ENCODE data around the gene FHIT.

FHIT gene

GRCh38 chr3:60580809-60581208 is 670.4 kb downstream of the FHIT start:
- H3K56ac ChIP-seq (ENCODE audit: low read length), result no peak overlapping the region
- no peaks in the 10 kb centered on the region for H3K79me2 ChIP-seq (ENCODE audit: control insufficient read depth, insufficient read depth, low read length)
- H3K4me3 ChIP-seq (ENCODE audit: low read length), result no peak overlapping the region
- H3K18ac ChIP-seq (ENCODE audit: low read length), result no peak overlapping the region
- no peak for DNase-seq
- H4K5ac ChIP-seq (ENCODE audit: low read length), result no peak overlapping the region
- H3K4ac ChIP-seq (ENCODE audit: low read depth, low read length), result no peak overlapping the region
- H3K27ac ChIP-seq (ENCODE audit: low read depth, low read length), result no peak overlapping the region
- H3K79me1 ChIP-seq (ENCODE audit: low read length), result no peaks in the 10 kb centered on the region
- no peak overlapping the region for H3K4me2 ChIP-seq (ENCODE audit: low read length)
- WGBS (ENCODE audit: extremely low coverage, insufficient coverage, low lambda C conversion rate), result no CpG with 5 or more reads among the region's 5 CpGs
- no peak overlapping the region for H2BK120ac ChIP-seq (ENCODE audit: low read depth, low read length)
- no peak overlapping the region for H3K23ac ChIP-seq (ENCODE audit: low read length)
- H3K4me1 ChIP-seq (ENCODE audit: control insufficient read depth, low read depth, low read length), result no peaks in the 10 kb centered on the region
- no peak overlapping the region for H2AK5ac ChIP-seq (ENCODE audit: low read length)
- no peak overlapping the region for H4K8ac ChIP-seq (ENCODE audit: low read depth, low read length)
- H3K9ac ChIP-seq (ENCODE audit: low read length), result no peak overlapping the region
- no peaks in the 10 kb centered on the region for H3K36me3 ChIP-seq (ENCODE audit: control insufficient read depth, insufficient read depth, low read length)
- H2BK5ac ChIP-seq (ENCODE audit: low read length), result no peak overlapping the region
- H2BK15ac ChIP-seq (replicated peaks; ENCODE audit: low read depth), result no peak overlapping the region
- H3K27me3 ChIP-seq (ENCODE audit: insufficient read depth, low read length, poor library complexity), result no peaks in the 10 kb centered on the region

GRCh38 chr3:60579734-60580133 is 671.5 kb downstream of the FHIT start:
- no peaks in the 10 kb centered on the region for H3K27me3 ChIP-seq (ENCODE audit: insufficient read depth, low read length, poor library complexity)
- no peaks in the 10 kb centered on the region for H3K79me1 ChIP-seq (ENCODE audit: low read length)
- H3K4me3 ChIP-seq (ENCODE audit: low read length), result no peak overlapping the region
- H2BK15ac ChIP-seq (replicated peaks; ENCODE audit: low read depth), result no peak overlapping the region
- H3K79me2 ChIP-seq (ENCODE audit: control insufficient read depth, insufficient read depth, low read length), result no peaks in the 10 kb centered on the region
- H3K4ac ChIP-seq (ENCODE audit: low read depth, low read length), result no peak overlapping the region
- no peak overlapping the region for H3K4me2 ChIP-seq (ENCODE audit: low read length)
- peak; percentile 38 for DNase-seq
- H3K9ac ChIP-seq (ENCODE audit: low read length), result no peak overlapping the region
- no peak overlapping the region for H3K56ac ChIP-seq (ENCODE audit: low read length)
- no peak overlapping the region for H2BK120ac ChIP-seq (ENCODE audit: low read depth, low read length)
- no peak overlapping the region for H2BK5ac ChIP-seq (ENCODE audit: low read length)
- H3K27ac ChIP-seq (ENCODE audit: low read depth, low read length), result no peak overlapping the region
- H3K4me1 ChIP-seq (ENCODE audit: control insufficient read depth, low read depth, low read length), result no peaks in the 10 kb centered on the region
- no peak overlapping the region for H3K18ac ChIP-seq (ENCODE audit: low read length)
- no peak overlapping the region for H3K23ac ChIP-seq (ENCODE audit: low read length)
- H4K8ac ChIP-seq (ENCODE audit: low read depth, low read length), result no peak overlapping the region
- no peak overlapping the region for H2AK5ac ChIP-seq (ENCODE audit: low read length)
- no peaks in the 10 kb centered on the region for H3K36me3 ChIP-seq (ENCODE audit: control insufficient read depth, insufficient read depth, low read length)
- H4K5ac ChIP-seq (ENCODE audit: low read length), result no peak overlapping the region
- WGBS (ENCODE audit: extremely low coverage, insufficient coverage, low lambda C conversion rate), result no CpG with 5 or more reads among the region's 5 CpGs

- Histone ChIP-seq H4K8ac (ENCODE audit: low read depth, low read length) (no peak overlapping the region), H2BK5ac (ENCODE audit: low read length) (no peak overlapping the region), H4K5ac (ENCODE audit: low read length) (no peak overlapping the region), H3K9ac (ENCODE audit: low read length) (no peak overlapping the region), H3K27ac (ENCODE audit: low read depth, low read length) (no peak overlapping the region), H3K79me1 (ENCODE audit: low read length) (no peaks in the 10 kb centered on the region), H2BK15ac (replicated peaks; ENCODE audit: low read depth) (no peak overlapping the region), H3K18ac (ENCODE audit: low read length) (no peak overlapping the region), H3K4me2 (ENCODE audit: low read length) (no peak overlapping the region), H3K27me3 (ENCODE audit: insufficient read depth, low read length, poor library complexity) (no peaks in the 10 kb centered on the region), H3K36me3 (ENCODE audit: control insufficient read depth, insufficient read depth, low read length) (no peaks in the 10 kb centered on the region), H3K4me1 (ENCODE audit: control insufficient read depth, low read depth, low read length) (no peaks in the 10 kb centered on the region), H3K23ac (ENCODE audit: low read length) (no peak overlapping the region), H2AK5ac (ENCODE audit: low read length) (no peak overlapping the region), H3K79me2 (ENCODE audit: control insufficient read depth, insufficient read depth, low read length) (no peaks in the 10 kb centered on the region), H2BK120ac (ENCODE audit: low read depth, low read length) (no peak overlapping the region), H3K4ac (ENCODE audit: low read depth, low read length) (no peak overlapping the region), H3K4me3 (ENCODE audit: low read length) (no peak overlapping the region), H3K56ac (ENCODE audit: low read length) (no peak overlapping the region)
- no peak for DNase-seq
- no CpG with 5 or more reads among the region's 1 CpG for WGBS (ENCODE audit: extremely low coverage, insufficient coverage, low lambda C conversion rate)
These were observed 672.3 kb downstream of the FHIT start for GRCh38 chr3:60578936-60579335.

DNA sequence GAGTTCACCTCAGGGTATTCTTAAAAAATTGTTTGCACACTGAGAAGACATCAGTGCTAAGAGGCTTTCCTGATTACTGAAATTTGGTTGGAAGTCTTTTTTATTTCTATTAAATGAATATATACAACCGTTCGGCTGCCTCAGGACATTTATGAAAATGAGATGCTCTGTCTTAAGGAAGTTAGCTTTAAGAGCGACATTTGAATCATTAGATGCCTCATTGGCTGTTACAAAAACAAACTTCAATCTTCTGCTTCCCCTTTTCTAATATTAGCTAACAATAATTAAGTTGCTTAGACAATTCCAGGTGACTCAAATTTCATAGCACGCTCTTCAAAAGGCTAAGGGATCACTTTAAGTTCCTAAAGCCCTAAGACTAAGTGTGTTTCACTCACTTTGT is 673.7 kb downstream of the FHIT start:
- WGBS (ENCODE audit: extremely low coverage, insufficient coverage, low lambda C conversion rate), result no CpG with 5 or more reads among the region's 4 CpGs
- H3K18ac ChIP-seq (ENCODE audit: low read length), result no peak overlapping the region
- no peak overlapping the region for H2BK15ac ChIP-seq (replicated peaks; ENCODE audit: low read depth)

DNA sequence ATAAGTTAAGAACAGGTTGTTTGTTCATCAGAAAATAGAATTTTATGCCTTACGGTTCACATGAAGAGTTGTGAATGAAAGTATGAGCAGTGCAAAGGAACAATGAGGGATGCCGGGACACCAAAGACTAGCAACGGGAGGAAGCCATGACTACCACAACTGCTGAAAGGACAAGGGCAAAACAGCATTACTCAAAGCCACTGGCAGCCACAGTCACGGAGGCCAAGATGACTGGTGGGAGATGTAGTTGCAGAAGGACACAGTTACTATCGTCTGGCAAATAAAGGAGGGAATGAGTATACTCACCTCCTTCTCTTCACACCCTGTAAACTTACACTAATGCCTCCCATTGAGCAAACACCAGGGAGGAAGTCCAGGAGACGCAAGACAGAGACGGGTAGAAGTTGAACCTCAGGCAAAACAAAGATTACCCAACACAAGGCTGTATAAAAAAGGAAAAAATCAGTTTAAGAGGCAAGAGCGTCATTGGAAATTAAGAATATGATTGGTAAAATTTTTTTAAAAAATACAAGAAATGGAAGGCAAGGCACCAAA is 675.5 kb downstream of the FHIT start:
- no peak overlapping the region for H4K8ac ChIP-seq (ENCODE audit: low read depth, low read length)
- H3K9ac ChIP-seq (ENCODE audit: low read length), result no peak overlapping the region
- no peak overlapping the region for H2AK5ac ChIP-seq (ENCODE audit: low read length)
- H3K4me3 ChIP-seq (ENCODE audit: low read length), result no peak overlapping the region
- H3K4ac ChIP-seq (ENCODE audit: low read depth, low read length), result no peak overlapping the region
- H2BK120ac ChIP-seq (ENCODE audit: low read depth, low read length), result no peak overlapping the region
- no peak overlapping the region for H4K5ac ChIP-seq (ENCODE audit: low read length)
- no peaks in the 10 kb centered on the region for H3K79me2 ChIP-seq (ENCODE audit: control insufficient read depth, insufficient read depth, low read length)
- no peak overlapping the region for H3K56ac ChIP-seq (ENCODE audit: low read length)
- H3K27ac ChIP-seq (ENCODE audit: low read depth, low read length), result no peak overlapping the region
- H3K4me1 ChIP-seq (ENCODE audit: control insufficient read depth, low read depth, low read length), result no peaks in the 10 kb centered on the region
- no peaks in the 10 kb centered on the region for H3K36me3 ChIP-seq (ENCODE audit: control insufficient read depth, insufficient read depth, low read length)
- no peak overlapping the region for H3K18ac ChIP-seq (ENCODE audit: low read length)
- H3K23ac ChIP-seq (ENCODE audit: low read length), result no peak overlapping the region
- DNase-seq, result no peak
- no peaks in the 10 kb centered on the region for H3K79me1 ChIP-seq (ENCODE audit: low read length)
- no peak overlapping the region for H2BK15ac ChIP-seq (replicated peaks; ENCODE audit: low read depth)
- no peak overlapping the region for H3K4me2 ChIP-seq (ENCODE audit: low read length)
- H3K27me3 ChIP-seq (ENCODE audit: insufficient read depth, low read length, poor library complexity), result no peaks in the 10 kb centered on the region
- WGBS (ENCODE audit: extremely low coverage, insufficient coverage, low lambda C conversion rate), result 100% methylated on average over 1 of the region's 8 CpGs
- no peak overlapping the region for H2BK5ac ChIP-seq (ENCODE audit: low read length)

More for the DNA sequence above, 673.7 kb downstream of the FHIT start:
- Histone ChIP-seq H2BK5ac (ENCODE audit: low read length) (no peak overlapping the region), H4K5ac (ENCODE audit: low read length) (no peak overlapping the region), H3K79me2 (ENCODE audit: control insufficient read depth, insufficient read depth, low read length) (no peaks in the 10 kb centered on the region), H3K4me1 (ENCODE audit: control insufficient read depth, low read depth, low read length) (no peaks in the 10 kb centered on the region), H3K36me3 (ENCODE audit: control insufficient read depth, insufficient read depth, low read length) (no peaks in the 10 kb centered on the region), H3K4ac (ENCODE audit: low read depth, low read length) (no peak overlapping the region), H3K9ac (ENCODE audit: low read length) (no peak overlapping the region), H3K56ac (ENCODE audit: low read length) (no peak overlapping the region), H3K27ac (ENCODE audit: low read depth, low read length) (no peak overlapping the region), H3K4me3 (ENCODE audit: low read length) (no peak overlapping the region), H3K23ac (ENCODE audit: low read length) (no peak overlapping the region), H2AK5ac (ENCODE audit: low read length) (no peak overlapping the region), H2BK120ac (ENCODE audit: low read depth, low read length) (no peak overlapping the region), H3K27me3 (ENCODE audit: insufficient read depth, low read length, poor library complexity) (no peaks in the 10 kb centered on the region), H3K79me1 (ENCODE audit: low read length) (no peaks in the 10 kb centered on the region), H4K8ac (ENCODE audit: low read depth, low read length) (no peak overlapping the region), H3K4me2 (ENCODE audit: low read length) (no peak overlapping the region)
- no peak for DNase-seq

GRCh38 chr3:60574046-60574769 is 677.0 kb downstream of the FHIT start:
- WGBS (ENCODE audit: extremely low coverage, insufficient coverage, low lambda C conversion rate), result no CpG with 5 or more reads among the region's 10 CpGs
- no peaks in the 10 kb centered on the region for H3K36me3 ChIP-seq (ENCODE audit: control insufficient read depth, insufficient read depth, low read length)

More at GRCh38 chr3:60574046-60574769, 677.0 kb downstream of the FHIT start:
- DNase-seq, result no peak
- Histone ChIP-seq H3K4ac (ENCODE audit: low read depth, low read length) (no peak overlapping the region), H2AK5ac (ENCODE audit: low read length) (no peak overlapping the region), H3K9ac (ENCODE audit: low read length) (no peak overlapping the region), H4K8ac (ENCODE audit: low read depth, low read length) (no peak overlapping the region), H2BK15ac (replicated peaks; ENCODE audit: low read depth) (no peak overlapping the region), H3K4me2 (ENCODE audit: low read length) (no peak overlapping the region), H3K79me2 (ENCODE audit: control insufficient read depth, insufficient read depth, low read length) (no peaks in the 10 kb centered on the region), H3K27me3 (ENCODE audit: insufficient read depth, low read length, poor library complexity) (no peaks in the 10 kb centered on the region), H3K18ac (ENCODE audit: low read length) (no peak overlapping the region), H2BK5ac (ENCODE audit: low read length) (no peak overlapping the region), H3K27ac (ENCODE audit: low read depth, low read length) (no peak overlapping the region), H3K4me3 (ENCODE audit: low read length) (no peak overlapping the region), H3K56ac (ENCODE audit: low read length) (no peak overlapping the region), H3K23ac (ENCODE audit: low read length) (no peak overlapping the region), H2BK120ac (ENCODE audit: low read depth, low read length) (no peak overlapping the region), H3K79me1 (ENCODE audit: low read length) (no peaks in the 10 kb centered on the region), H4K5ac (ENCODE audit: low read length) (no peak overlapping the region), H3K4me1 (ENCODE audit: control insufficient read depth, low read depth, low read length) (no peaks in the 10 kb centered on the region)
